ENCODE measurements around the gene MIDN.

GRCh38 chr19:1269065-1269477 is 20.7 kb downstream of the MIDN start, which contains the start of gene CIRBP:
- peak in 3 of 4 donors; percentile 98 to 99 (median 99) for TF ChIP-seq POLR2A (IDR thresholded peaks at IDR 0.05)
- peak in 2 of 6 experiments; percentile 1 to 5 for TF ChIP-seq CTCF (IDR thresholded peaks at IDR 0.05)
